B cell (primary cell): ENCODE results near the gene SGTA. TPM values are rescaled to one million over a fixed set of nuclear protein-coding genes. Genes with fewer than 3 reads are reported as not detected.

Experiments used
- ATAC-seq: fragments of 200-7000 bp; cut with Tn5 transposase; one replicate; pipeline ENCODE4 v1.10.0; 2021; ENCODE audit warnings: low read depth, mild to moderate bottlenecking, moderate number of reproducible peaks, moderate library complexity
- CTCF ChIA-PET: fragments of 350-600 bp; sonication (Branson Sonifier 250); formaldehyde crosslinking; loops from one replicate; lab custom pipeline; 2021; ENCODE audit warnings: antibody characterized with exemption, inconsistent platforms; lab: Charles Lee
- POLR2A ChIA-PET: fragments of 350-600 bp; sonication (Branson Sonifier 250); formaldehyde crosslinking; loops from one replicate; lab custom pipeline; 2021; ENCODE audit warnings: antibody characterized with exemption; lab: Charles Lee
- DNase-seq: peaks from one replicate; pipeline ENCODE4 v3.0.0; 2013
- H2AFZ ChIP-seq: 2 replicates; pipeline ENCODE4 v1.6.1; 2012; ENCODE audit warnings: mild to moderate bottlenecking, low read depth, low read length; ENCODE audit not compliant: insufficient read depth, poor library complexity, severe bottlenecking
- H3K27ac ChIP-seq, 2 donors: 1 replicate in 1 of 2; 2 replicates in 1 of 2; pipeline ENCODE4 v1.5.1; 2012 to 2013; ENCODE audit warnings: low read length in 2 of 2, mild to moderate bottlenecking in 2 of 2, moderate library complexity in 1 of 2
- H3K27me3 ChIP-seq, 4 experiments: fragments of 200-600 bp in 1 of 4; sonication (generic) in 1 of 4; replicated peaks in 1 of 4; 1 replicate in 2 of 4; 2 replicates in 2 of 4; pipeline versions ENCODE4 v1.6.1 to v1.7.0; 2013 to 2016; ENCODE audit warnings: low read length in 3 of 4, mild to moderate bottlenecking in 2 of 4, mixed read lengths in 1 of 4, moderate library complexity in 1 of 4; ENCODE audit not compliant: insufficient read depth in 4 of 4, control insufficient read depth in 3 of 4; ENCODE audit errors: control extremely low read depth in 1 of 4
- H3K36me3 ChIP-seq, 2 experiments: replicated peaks in 1 of 2; 1 replicate in 1 of 2; 2 replicates in 1 of 2; pipeline versions ENCODE4 v1.6.1 to v1.7.1; 2013; ENCODE audit warnings: low read length in 1 of 2; ENCODE audit not compliant: insufficient read depth in 2 of 2, control insufficient read depth in 1 of 2; ENCODE audit errors: control extremely low read depth in 1 of 2, extremely low read depth in 1 of 2
- H3K4me1 ChIP-seq, 2 donors: fragments of 200-600 bp in 1 of 2; sonication (generic) in 1 of 2; 1 replicate in 1 of 2; 2 replicates in 1 of 2; pipeline versions ENCODE4 v1.5.1 to v1.6.1; 2013 to 2017; ENCODE audit warnings: low read length in 2 of 2; ENCODE audit not compliant: control insufficient read depth in 2 of 2, insufficient read depth in 2 of 2
- H3K4me2 ChIP-seq: replicated peaks from 2 replicates; pipeline ENCODE3; 2012; ENCODE audit warnings: mild to moderate bottlenecking, low read depth, low read length; ENCODE audit not compliant: poor library complexity, severe bottlenecking
- H3K4me3 ChIP-seq, 5 experiments: fragments of 200-600 bp in 1 of 5; sonication (generic) in 1 of 5; 1 replicate in 3 of 5; 2 replicates in 2 of 5; pipeline versions ENCODE4 v1.5.1 to v1.7.0; 2011 to 2016; ENCODE audit warnings: low read length in 4 of 5, mild to moderate bottlenecking in 4 of 5, low read depth in 2 of 5, control low read depth in 1 of 5, moderate library complexity in 1 of 5; ENCODE audit not compliant: insufficient read depth in 1 of 5; ENCODE audit errors: control extremely low read depth in 1 of 5, extremely low read depth in 1 of 5
- H3K79me2 ChIP-seq: fragments of 200-600 bp; sonication (generic); one replicate; pipeline ENCODE4 v1.6.0; 2016; ENCODE audit warnings: low read length; ENCODE audit not compliant: control insufficient read depth, insufficient read depth
- H3K9ac ChIP-seq: fragments of 200-600 bp; sonication (generic); 2 replicates; pipeline ENCODE4 v1.6.1; 2017; ENCODE audit warnings: mild to moderate bottlenecking, low read length, moderate library complexity
- H3K9me3 ChIP-seq, 3 donors: one replicate each; pipeline versions ENCODE4 v1.6.1 to v1.7.1; 2013; ENCODE audit warnings: low read length in 2 of 3; ENCODE audit not compliant: control insufficient read depth in 2 of 3, insufficient read depth in 1 of 3; ENCODE audit errors: control extremely low read depth in 1 of 3
- H4K20me1 ChIP-seq: 2 replicates; pipeline ENCODE4 v1.6.0; 2012; ENCODE audit warnings: mild to moderate bottlenecking, low read length; ENCODE audit not compliant: insufficient read depth, control insufficient read depth, poor library complexity, severe bottlenecking
- H3K27ac Mint-ChIP-seq: one replicate; pipeline ENCODE4 v1.8.0; 2021; ENCODE audit warnings: mixed read lengths
- H3K27me3 Mint-ChIP-seq: one replicate; pipeline ENCODE4 v1.8.0; 2021; ENCODE audit warnings: mixed read lengths
- H3K4me1 Mint-ChIP-seq: one replicate; pipeline ENCODE4 v1.8.0; 2021; ENCODE audit warnings: mixed read lengths
- H3K4me3 Mint-ChIP-seq: one replicate; pipeline ENCODE4 v1.8.0; 2021; ENCODE audit warnings: mixed read lengths
- H3K9me3 Mint-ChIP-seq: one replicate; pipeline ENCODE4 v1.8.0; 2022; ENCODE audit warnings: mixed read lengths; ENCODE audit not compliant: insufficient read depth
- CTCF ChIP-seq: fragments of 200-600 bp; IDR thresholded peaks from one replicate; pipeline ENCODE4 v1.8.0; 2022; ENCODE audit warnings: antibody characterized with exemption, mild to moderate bottlenecking
- EZH2 ChIP-seq: IDR thresholded peaks from 2 replicates; pipeline ENCODE4 v1.6.1; 2012; ENCODE audit warnings: borderline replicate concordance, low read depth, mild to moderate bottlenecking, moderate library complexity, low read length; ENCODE audit not compliant: insufficient read depth, poor library complexity, severe bottlenecking
- WGBS: methylation state at CpG from one replicate; pipeline ENCODE4 v1.1.5; 2013; ENCODE audit warnings: missing lambda C conversion rate; ENCODE audit not compliant: insufficient coverage; 5-methylcytosine and 5-hydroxymethylcytosine counted together
- intact Hi-C: fragments of 100-400 bp; cut with micrococcal nuclease; formaldehyde crosslinking; loops from one replicate; pipeline ENCODE4 v1.10.0; 2022
- polyA plus RNA-seq: library from polyadenylated mRNA; depleted of rRNA; stranded (reverse); fragments of >200 nt; gene quantifications from 2 replicates; pipeline ENCODE4 v1.2.3, GENCODE V29; 2012
- total RNA-seq, 2 donors: library from RNA; stranded (reverse); fragments of 120-200 nt in 1 of 2; gene quantifications; 1 replicate in 1 of 2; 2 replicates in 1 of 2; pipeline versions ENCODE4 v1.2.3 to v1.2.4, GENCODE V29; 2013 to 2022

Gene SGTA
- total and polyA plus RNA-seq, 2 donors (not counting 1 experiment from before 2014, with no cell fraction given): 36.6 to 42.0 TPM

DNA sequence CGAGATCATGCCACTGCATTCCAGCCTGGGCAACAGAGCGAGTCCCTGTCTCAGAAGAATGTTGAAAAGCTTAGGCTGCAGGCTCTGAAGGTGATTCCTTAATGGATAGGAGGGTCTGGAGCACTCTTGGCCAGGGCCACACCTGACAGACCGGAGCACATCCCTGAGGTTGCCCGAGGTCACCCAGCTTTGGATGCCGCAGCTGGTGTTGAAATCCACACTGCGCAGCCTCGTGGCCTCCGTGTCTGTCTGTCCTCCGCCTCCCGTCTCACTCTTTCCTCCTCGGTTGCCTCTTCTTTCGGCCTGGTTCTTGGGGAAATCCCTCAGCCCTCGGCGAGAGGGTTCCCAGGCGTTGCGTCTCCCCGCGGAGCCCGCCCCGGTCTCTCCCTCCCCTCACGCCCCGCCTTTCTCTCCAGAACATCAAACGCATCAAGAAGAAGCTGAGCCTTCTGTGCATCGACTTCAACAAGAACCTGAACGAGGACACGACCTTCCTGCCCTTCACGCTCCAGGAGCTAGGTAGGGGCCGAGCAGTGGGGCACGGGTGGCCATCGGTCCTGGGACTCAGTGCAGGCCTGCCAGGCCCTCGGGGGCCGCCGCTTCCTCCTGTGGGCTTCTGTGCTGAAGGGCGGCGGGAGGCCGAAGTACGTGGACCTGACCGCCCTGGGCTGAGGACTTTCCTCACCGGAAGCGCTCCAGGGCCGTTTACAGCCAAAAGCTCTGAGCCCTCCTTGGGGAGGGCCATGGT is 16.4 kb upstream of the SGTA start:
- H3K4me2 ChIP-seq: no peak overlapping the region
- H3K79me2 ChIP-seq: peaks cover 24% of the 10 kb centered on the region
- H3K27ac ChIP-seq: no peak overlapping the region
- no peaks in the 10 kb centered on the region for H3K9me3 ChIP-seq
- H3K4me3 ChIP-seq: no peak overlapping the region
- no peaks in the 10 kb centered on the region for H4K20me1 ChIP-seq
- Mint-ChIP-seq H3K4me3 (no peak overlapping the region), H3K9me3 (no peaks in the 10 kb centered on the region), H3K27ac (no peak overlapping the region), H3K4me1 (no peaks in the 10 kb centered on the region), H3K27me3 (no peaks in the 10 kb centered on the region)
- intact Hi-C loops: no loop called here
- no peak overlapping the region for H3K9ac ChIP-seq
- no peak for ATAC-seq
- DNase-seq: no peak
- H3K36me3 ChIP-seq: peaks cover 0 to 28% of the 10 kb centered on the region in 2 experiments
- 96% methylated on average over 38 of the region's 41 CpGs for WGBS
- POLR2A ChIA-PET: no interaction called here
- CTCF ChIA-PET: no interaction called here
- no peak overlapping the region for H2AFZ ChIP-seq
- no peaks in the 10 kb centered on the region for H3K27me3 ChIP-seq
- H3K4me1 ChIP-seq: no peaks in the 10 kb centered on the region
- TF ChIP-seq CTCF (no peak), EZH2 (no peak)

- no peak overlapping the region for H3K27ac Mint-ChIP-seq
- Histone ChIP-seq H4K20me1 (no peaks in the 10 kb centered on the region), H3K79me2 (peaks cover 31% of the 10 kb centered on the region), H3K4me2 (no peak overlapping the region), H2AFZ (no peak overlapping the region), H3K9me3 (no peaks in the 10 kb centered on the region), H3K4me3 (no peak overlapping the region), H3K4me1 (no peaks in the 10 kb centered on the region), H3K36me3 (peaks cover 0 to 31% of the 10 kb centered on the region in 2 experiments), H3K9ac (no peak overlapping the region), H3K27ac (no peak overlapping the region), H3K27me3 (no peaks in the 10 kb centered on the region)
- TF ChIP-seq EZH2: no peak
- 99% methylated on average over 5 of the region's 7 CpGs for WGBS
- H3K27me3 Mint-ChIP-seq: no peaks in the 10 kb centered on the region
- CTCF ChIA-PET: no interaction called here
- H3K4me3 Mint-ChIP-seq: no peak overlapping the region
- intact Hi-C loops: no loop called here
- POLR2A ChIA-PET: no interaction called here
- no peaks in the 10 kb centered on the region for H3K9me3 Mint-ChIP-seq
- no peak for DNase-seq
- no peak for ATAC-seq
- H3K4me1 Mint-ChIP-seq: no peaks in the 10 kb centered on the region
Measured at GRCh38 chr19:2798733-2799132, 15.7 kb upstream of the SGTA start.
